Right lobe of liver (tissue), 6 donors: ENCODE data around the gene WFDC1. TPM values are rescaled to one million over a fixed set of nuclear protein-coding genes. Genes with fewer than 3 reads are reported as not detected.

ENCODE experiments used
- ATAC-seq, 4 donors: fragments of 200-7000 bp; cut with Tn5 transposase; one replicate each; pipeline ENCODE4 v1.9.1; 2020; ENCODE audit warnings: mild to moderate bottlenecking in 4 of 4, moderate library complexity in 4 of 4
- DNase-seq, 3 donors: peaks; one replicate each; pipeline ENCODE4 v3.0.0-alpha.2; 2020
- H3K27ac ChIP-seq, 3 donors: fragments of 200-600 bp; one replicate each; pipeline ENCODE4 v1.8.0; 2022
- H3K27me3 ChIP-seq, 2 donors: fragments of 200-600 bp; one replicate each; pipeline ENCODE4 v1.8.0; 2022
- H3K36me3 ChIP-seq, 4 donors: fragments of 200-600 bp; sonication (generic) in 1 of 4; one replicate each; pipeline versions ENCODE4 v1.5.1 to v1.8.0; 2017 to 2022; ENCODE audit warnings: control low read depth in 1 of 4
- H3K4me1 ChIP-seq, 4 donors: fragments of 200-600 bp; sonication (generic) in 1 of 4; one replicate each; pipeline versions ENCODE4 v1.5.1 to v1.8.0; 2017 to 2022; ENCODE audit warnings: control low read depth in 1 of 4
- H3K4me3 ChIP-seq, 3 donors: fragments of 200-600 bp; one replicate each; pipeline ENCODE4 v1.8.0; 2022
- H3K9me3 ChIP-seq, 4 donors: fragments of 200-600 bp; sonication (generic) in 1 of 4; one replicate each; pipeline versions ENCODE4 v1.5.1 to v1.8.0; 2017 to 2022; ENCODE audit warnings: control low read depth in 1 of 4
- POLR2A ChIP-seq: fragments of 450-650 bp; IDR thresholded peaks from one replicate; pipeline ENCODE4 v1.6.1; 2017; ENCODE audit warnings: antibody characterized with exemption, mild to moderate bottlenecking
- WGBS: methylation state at CpG from one replicate; pipeline ENCODE4 v1.1.6; 2018; ENCODE audit warnings: low coverage, low lambda C conversion rate; ENCODE audit not compliant: insufficient coverage; ENCODE audit errors: missing lambda C conversion rate; 5-methylcytosine and 5-hydroxymethylcytosine counted together
- intact Hi-C, 2 donors: fragments of 100-400 bp; cut with DNase I; formaldehyde crosslinking; loops; one replicate each; pipeline versions ENCODE4 v1.11.2 to v1.14.1; 2022
- total RNA-seq, 6 experiments: library from RNA; depleted of rRNA in 2 of 6; stranded (reverse); fragments of >200 nt in 2 of 6; fragmentation: NEBNext Ultra II Directional in 3 of 6; extraction: Animal tissue kit (Norgen Biotek cat#: 25700) in 3 of 6; gene quantifications; one replicate each; pipeline versions ENCODE4 v1.1.0 to v1.2.4, GENCODE V29; 2016 to 2023
- TF ChIP-seq, protein P1 (sequence below), 4 donors: fragments of 200-600 bp in 3 of 4; fragments of 450-650 bp in 1 of 4; IDR thresholded peaks; one replicate each; pipeline versions ENCODE4 v1.5.1 to v1.8.0; 2016 to 2022; ENCODE audit warnings: antibody characterized with exemption in 4 of 4, mild to moderate bottlenecking in 2 of 4
- donor health status: DM: no; HTN: yes; CAD: no.
- donor health status: DM: no; HTN: no; CAD: no.
- donor health status: DM: no; HTN: no; CAD: no.
- donor health status: DM: no; HTN: yes; CAD: no.
- donor health status: DM: no; HTN: yes; CAD: no.

WFDC1 gene
- total RNA-seq, 6 experiments from 2014 or later: 0.64 to 5.0 (median 2.3) TPM

- no peak overlapping the region for H3K27ac ChIP-seq
- ATAC-seq (no peak), DNase-seq (no peak)
- H3K36me3 ChIP-seq: no peaks in the 10 kb centered on the region
- H3K9me3 ChIP-seq: no peaks in the 10 kb centered on the region
- H3K27me3 ChIP-seq: no peaks in the 10 kb centered on the region
- WGBS: 36% methylated on average over 2 of the region's 6 CpGs
- intact Hi-C loops: loop anchor here in 1 of 2 donors (5.0 kb wide), 1 partner anchor 203 kb away; no protein-coding TSS in a partner anchor
- TF ChIP-seq POLR2A: no peak
- TF ChIP-seq, protein P1, sequence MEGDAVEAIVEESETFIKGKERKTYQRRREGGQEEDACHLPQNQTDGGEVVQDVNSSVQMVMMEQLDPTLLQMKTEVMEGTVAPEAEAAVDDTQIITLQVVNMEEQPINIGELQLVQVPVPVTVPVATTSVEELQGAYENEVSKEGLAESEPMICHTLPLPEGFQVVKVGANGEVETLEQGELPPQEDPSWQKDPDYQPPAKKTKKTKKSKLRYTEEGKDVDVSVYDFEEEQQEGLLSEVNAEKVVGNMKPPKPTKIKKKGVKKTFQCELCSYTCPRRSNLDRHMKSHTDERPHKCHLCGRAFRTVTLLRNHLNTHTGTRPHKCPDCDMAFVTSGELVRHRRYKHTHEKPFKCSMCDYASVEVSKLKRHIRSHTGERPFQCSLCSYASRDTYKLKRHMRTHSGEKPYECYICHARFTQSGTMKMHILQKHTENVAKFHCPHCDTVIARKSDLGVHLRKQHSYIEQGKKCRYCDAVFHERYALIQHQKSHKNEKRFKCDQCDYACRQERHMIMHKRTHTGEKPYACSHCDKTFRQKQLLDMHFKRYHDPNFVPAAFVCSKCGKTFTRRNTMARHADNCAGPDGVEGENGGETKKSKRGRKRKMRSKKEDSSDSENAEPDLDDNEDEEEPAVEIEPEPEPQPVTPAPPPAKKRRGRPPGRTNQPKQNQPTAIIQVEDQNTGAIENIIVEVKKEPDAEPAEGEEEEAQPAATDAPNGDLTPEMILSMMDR (IDR thresholded peaks at IDR 0.05): no peak
- no peak overlapping the region for H3K4me3 ChIP-seq
- H3K4me1 ChIP-seq: no peaks in the 10 kb centered on the region
These were observed 15.7 kb upstream of the WFDC1 start for GRCh38 chr16:84278968-84279367.

- Histone ChIP-seq H3K4me1 (no peaks in the 10 kb centered on the region), H3K27ac (no peak overlapping the region), H3K27me3 (no peaks in the 10 kb centered on the region), H3K9me3 (no peaks in the 10 kb centered on the region), H3K4me3 (no peak overlapping the region), H3K36me3 (no peaks in the 10 kb centered on the region)
- DNase-seq: no peak
- no peak for ATAC-seq
- intact Hi-C loops: loop anchor here in 1 of 2 donors (5.0 kb wide), 1 partner anchor 202 kb away; no protein-coding TSS in a partner anchor
- TF ChIP-seq, protein P1 (IDR thresholded peaks at IDR 0.05): no peak
- no peak for TF ChIP-seq POLR2A
- 83% methylated on average over 8 of the region's 12 CpGs for WGBS
These were observed 14.8 kb upstream of the WFDC1 start for GRCh38 chr16:84279881-84280280.

GRCh38 chr16:84281074-84281473, 13.6 kb upstream of the WFDC1 start:
- Histone ChIP-seq H3K27me3 (no peaks in the 10 kb centered on the region), H3K4me1 (no peaks in the 10 kb centered on the region), H3K36me3 (no peaks in the 10 kb centered on the region), H3K27ac (no peak overlapping the region), H3K9me3 (no peaks in the 10 kb centered on the region), H3K4me3 (no peak overlapping the region)
- no peak for ATAC-seq
- 61% methylated on average over 2 of the region's 3 CpGs for WGBS
- no peak for TF ChIP-seq POLR2A
- TF ChIP-seq, protein P1 (IDR thresholded peaks at IDR 0.05): no peak
- intact Hi-C loops: no loop called here
- DNase-seq: peak in 1 of 3 donors; percentile 7

GRCh38 chr16:84282533-84282932, 12.1 kb upstream of the WFDC1 start:
- H3K27ac ChIP-seq: no peak overlapping the region
- H3K4me1 ChIP-seq: no peaks in the 10 kb centered on the region
- ATAC-seq: no peak
- no peak overlapping the region for H3K4me3 ChIP-seq
- DNase-seq: no peak
- no peaks in the 10 kb centered on the region for H3K27me3 ChIP-seq
- H3K36me3 ChIP-seq: no peaks in the 10 kb centered on the region
- intact Hi-C loops: no loop called here
- H3K9me3 ChIP-seq: no peaks in the 10 kb centered on the region
- WGBS: 70% methylated on average over 5 of the region's 6 CpGs
- TF ChIP-seq POLR2A: no peak
- TF ChIP-seq, protein P1 (IDR thresholded peaks at IDR 0.05): no peak
